Progenitor cell of endocrine pancreas (in vitro differentiated cells): ENCODE data around the gene CRLF2. TPM values are rescaled to one million over a fixed set of nuclear protein-coding genes. Genes with fewer than 3 reads are reported as not detected.
"Not testable (repeated sequence)": the region's sequence is repeated elsewhere in the genome, so short reads cannot be mapped to it uniquely, and the experiment has no call there.

Experiments
- DNase-seq: peaks from one replicate; pipeline ENCODE4 v3.0.0; 2021; ENCODE audit warnings: low spot score; ENCODE audit not compliant: unreplicated experiment
- H3K27ac Mint-ChIP-seq: 2 replicates; pipeline ENCODE4 v1.8.0; 2021; ENCODE audit warnings: mild to moderate bottlenecking, moderate library complexity, mixed read lengths
- H3K27me3 Mint-ChIP-seq: 2 replicates; pipeline ENCODE4 v1.8.0; 2021; ENCODE audit warnings: mixed read lengths
- H3K36me3 Mint-ChIP-seq: 2 replicates; pipeline ENCODE4 v1.8.0; 2022; ENCODE audit warnings: mixed read lengths; ENCODE audit not compliant: insufficient read depth
- H3K4me1 Mint-ChIP-seq: 2 replicates; pipeline ENCODE4 v1.8.0; 2021; ENCODE audit warnings: low read depth, mixed read lengths
- H3K4me3 Mint-ChIP-seq: 2 replicates; pipeline ENCODE4 v1.8.0; 2021; ENCODE audit warnings: low read depth, mild to moderate bottlenecking, moderate library complexity, mixed read lengths
- H3K9me3 Mint-ChIP-seq: 2 replicates; pipeline ENCODE4 v1.8.0; 2021; ENCODE audit warnings: low read depth, mixed read lengths
- total RNA-seq: library from RNA; stranded (reverse); gene quantifications from 2 replicates; pipeline ENCODE4 v1.2.1, GENCODE V29; 2021
- TF ChIP-seq, protein P1 (sequence below): fragments of 200-600 bp; sonication (generic); IDR thresholded peaks from one replicate; pipeline ENCODE4 v1.5.0; 2021; ENCODE audit warnings: antibody characterized with exemption, mild to moderate bottlenecking; ENCODE audit not compliant: unreplicated experiment

Gene CRLF2
- total RNA-seq, 1 donor from 2014 or later, result not detected

DNA sequence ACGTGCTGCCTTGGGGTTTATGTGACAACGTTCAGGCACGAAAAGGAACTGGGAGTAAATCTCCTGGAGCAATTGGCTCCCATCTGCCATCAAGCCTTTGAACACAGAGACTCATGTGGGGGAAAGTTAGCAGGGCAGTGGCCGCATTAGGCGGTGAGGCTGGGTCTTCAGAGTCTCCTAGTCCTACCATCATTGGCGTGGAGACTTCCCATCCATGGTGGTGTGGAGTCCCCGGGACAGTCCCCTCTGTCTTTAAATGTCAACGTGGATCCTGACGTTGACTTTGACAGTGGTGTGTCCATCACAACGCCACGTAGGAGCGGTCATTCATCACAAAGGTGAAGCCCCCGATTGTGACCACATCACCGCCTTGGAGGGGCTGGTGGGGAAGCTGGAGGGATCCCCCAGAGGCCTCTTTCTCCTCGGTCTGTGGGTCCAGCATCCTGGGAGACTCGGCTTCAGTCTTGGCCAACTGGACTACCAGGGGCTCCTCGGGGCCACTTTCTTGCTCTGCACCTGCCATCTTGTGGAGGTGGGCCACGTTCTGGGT lies 21.8 kb downstream of the CRLF2 start:
- Mint-ChIP-seq H3K27ac (no peak overlapping the region), H3K27me3 (no peaks in the 10 kb centered on the region), H3K4me1 (peaks cover 3% of the 10 kb centered on the region), H3K36me3 (no peaks in the 10 kb centered on the region), H3K4me3 (no peak overlapping the region), H3K9me3 (peaks cover 5% of the 10 kb centered on the region)
- TF ChIP-seq, protein P1, sequence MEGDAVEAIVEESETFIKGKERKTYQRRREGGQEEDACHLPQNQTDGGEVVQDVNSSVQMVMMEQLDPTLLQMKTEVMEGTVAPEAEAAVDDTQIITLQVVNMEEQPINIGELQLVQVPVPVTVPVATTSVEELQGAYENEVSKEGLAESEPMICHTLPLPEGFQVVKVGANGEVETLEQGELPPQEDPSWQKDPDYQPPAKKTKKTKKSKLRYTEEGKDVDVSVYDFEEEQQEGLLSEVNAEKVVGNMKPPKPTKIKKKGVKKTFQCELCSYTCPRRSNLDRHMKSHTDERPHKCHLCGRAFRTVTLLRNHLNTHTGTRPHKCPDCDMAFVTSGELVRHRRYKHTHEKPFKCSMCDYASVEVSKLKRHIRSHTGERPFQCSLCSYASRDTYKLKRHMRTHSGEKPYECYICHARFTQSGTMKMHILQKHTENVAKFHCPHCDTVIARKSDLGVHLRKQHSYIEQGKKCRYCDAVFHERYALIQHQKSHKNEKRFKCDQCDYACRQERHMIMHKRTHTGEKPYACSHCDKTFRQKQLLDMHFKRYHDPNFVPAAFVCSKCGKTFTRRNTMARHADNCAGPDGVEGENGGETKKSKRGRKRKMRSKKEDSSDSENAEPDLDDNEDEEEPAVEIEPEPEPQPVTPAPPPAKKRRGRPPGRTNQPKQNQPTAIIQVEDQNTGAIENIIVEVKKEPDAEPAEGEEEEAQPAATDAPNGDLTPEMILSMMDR, result no peak
- DNase-seq, result no peak

DNA sequence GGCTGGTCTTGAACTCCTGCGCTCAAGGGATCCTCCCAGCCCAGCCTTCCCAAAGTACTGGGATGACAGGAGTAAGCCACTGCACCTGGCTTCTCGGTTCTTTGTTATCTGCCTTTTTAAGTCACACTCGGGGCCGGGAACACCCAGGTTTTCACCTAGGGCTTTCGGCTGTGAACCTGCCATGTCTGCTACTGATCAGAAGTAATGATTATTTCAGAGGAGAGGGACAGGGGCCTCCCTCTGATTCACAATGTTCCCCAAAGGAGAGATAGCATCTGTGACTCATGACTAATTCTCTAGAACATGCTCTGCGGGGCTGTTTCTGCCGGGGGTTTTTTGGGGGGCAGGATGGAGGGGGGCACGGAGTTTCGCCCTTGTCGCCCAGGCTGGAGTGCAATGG lies 26.9 kb downstream of the CRLF2 start:
- no peaks in the 10 kb centered on the region for H3K27me3 Mint-ChIP-seq
- peaks cover 2% of the 10 kb centered on the region for H3K9me3 Mint-ChIP-seq
- peaks cover 5% of the 10 kb centered on the region for H3K4me1 Mint-ChIP-seq
- no peak for DNase-seq
- H3K4me3 Mint-ChIP-seq, result no peak overlapping the region
- TF ChIP-seq, protein P1, result no peak
- no peak overlapping the region for H3K27ac Mint-ChIP-seq
- H3K36me3 Mint-ChIP-seq, result no peaks in the 10 kb centered on the region

- Mint-ChIP-seq H3K4me1 (peaks cover 2% of the 10 kb centered on the region), H3K9me3 (no peaks in the 10 kb centered on the region), H3K36me3 (no peaks in the 10 kb centered on the region), H3K27me3 (no peaks in the 10 kb centered on the region), H3K4me3 (no peak overlapping the region), H3K27ac (no peak overlapping the region)
- no peak for DNase-seq
- TF ChIP-seq, protein P1, result no peak
Measured at GRCh38 chrX:1182211-1182610, 30.2 kb downstream of the CRLF2 start.

DNA sequence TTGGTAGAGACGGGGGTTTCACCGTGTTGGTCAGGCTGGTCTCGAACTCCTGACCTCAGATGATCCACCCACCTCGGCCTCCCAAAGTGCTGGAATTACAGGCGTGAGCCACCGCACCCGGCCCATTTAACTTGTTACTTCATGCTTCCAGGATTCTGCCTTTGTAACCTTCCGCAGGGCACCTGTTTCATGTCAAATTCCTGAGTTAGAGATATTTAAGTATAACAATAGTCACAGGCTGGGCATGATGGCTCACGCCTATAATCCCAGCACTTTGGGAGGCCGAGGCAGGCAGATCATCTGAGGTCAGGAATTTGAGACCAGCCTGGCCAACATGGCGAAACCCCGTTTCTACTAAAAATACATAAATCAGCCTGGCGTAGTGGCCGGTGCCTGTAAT lies 30.8 kb downstream of the CRLF2 start:
- H3K4me1 Mint-ChIP-seq, H3K9me3 Mint-ChIP-seq, H3K27me3 Mint-ChIP-seq, H3K36me3 Mint-ChIP-seq, H3K4me3 Mint-ChIP-seq, H3K27ac Mint-ChIP-seq, DNase-seq: not testable (repeated sequence)

DNA sequence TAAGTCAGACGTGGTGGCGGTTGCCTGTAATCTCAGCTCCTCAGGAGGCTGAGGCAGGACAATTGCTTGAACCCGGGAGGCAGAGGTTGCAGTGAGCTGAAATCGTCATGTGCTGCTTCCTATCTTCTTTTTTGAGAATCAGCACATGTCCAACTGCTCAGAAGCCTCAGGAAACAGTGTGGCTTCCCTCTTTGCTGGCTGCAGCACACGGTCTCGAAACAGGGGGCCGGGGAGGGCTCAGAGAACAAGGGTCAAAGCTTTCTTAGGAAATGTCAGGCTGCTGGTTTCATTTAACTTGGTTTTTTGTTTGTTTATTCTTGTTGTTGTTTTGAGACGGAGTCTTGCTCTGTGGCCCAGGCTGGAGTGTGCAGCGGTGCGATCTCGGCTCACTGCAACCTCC lies 31.3 kb downstream of the CRLF2 start:
- Mint-ChIP-seq H3K36me3 (no peaks in the 10 kb centered on the region), H3K9me3 (no peaks in the 10 kb centered on the region), H3K4me1 (peaks cover 2% of the 10 kb centered on the region), H3K27me3 (no peaks in the 10 kb centered on the region), H3K27ac (no peak overlapping the region), H3K4me3 (no peak overlapping the region)
- TF ChIP-seq, protein P1, result no peak
- no peak for DNase-seq

DNA sequence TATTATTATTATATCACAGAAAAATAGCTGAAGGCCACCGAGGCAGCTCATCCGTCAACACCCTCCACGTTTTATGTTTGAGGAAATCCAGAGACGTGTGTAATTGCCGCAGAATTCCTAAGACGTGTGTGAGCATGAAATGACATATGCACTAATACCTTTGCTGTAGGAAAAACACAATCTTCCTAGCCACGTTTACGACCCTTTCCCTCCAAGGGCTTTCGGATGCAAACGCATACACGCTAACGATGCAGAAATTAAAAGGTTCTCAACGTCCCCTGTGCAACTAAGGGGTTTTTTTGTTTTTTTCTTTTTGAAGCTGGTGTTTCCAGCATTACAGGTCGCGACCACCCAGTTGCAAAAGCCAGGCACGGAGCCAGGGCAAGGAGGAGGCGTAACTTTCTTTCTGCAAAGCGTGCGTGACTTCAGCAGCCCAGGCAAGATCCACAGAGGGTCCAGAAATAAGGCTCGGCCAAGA lies 33.8 kb downstream of the CRLF2 start:
- DNase-seq, result no peak
- Mint-ChIP-seq H3K4me3 (no peak overlapping the region), H3K36me3 (no peaks in the 10 kb centered on the region), H3K9me3 (no peaks in the 10 kb centered on the region), H3K27me3 (peaks cover under 1% of the 10 kb centered on the region), H3K4me1 (peaks cover 2% of the 10 kb centered on the region), H3K27ac (no peak overlapping the region)
- TF ChIP-seq, protein P1, result no peak

DNA sequence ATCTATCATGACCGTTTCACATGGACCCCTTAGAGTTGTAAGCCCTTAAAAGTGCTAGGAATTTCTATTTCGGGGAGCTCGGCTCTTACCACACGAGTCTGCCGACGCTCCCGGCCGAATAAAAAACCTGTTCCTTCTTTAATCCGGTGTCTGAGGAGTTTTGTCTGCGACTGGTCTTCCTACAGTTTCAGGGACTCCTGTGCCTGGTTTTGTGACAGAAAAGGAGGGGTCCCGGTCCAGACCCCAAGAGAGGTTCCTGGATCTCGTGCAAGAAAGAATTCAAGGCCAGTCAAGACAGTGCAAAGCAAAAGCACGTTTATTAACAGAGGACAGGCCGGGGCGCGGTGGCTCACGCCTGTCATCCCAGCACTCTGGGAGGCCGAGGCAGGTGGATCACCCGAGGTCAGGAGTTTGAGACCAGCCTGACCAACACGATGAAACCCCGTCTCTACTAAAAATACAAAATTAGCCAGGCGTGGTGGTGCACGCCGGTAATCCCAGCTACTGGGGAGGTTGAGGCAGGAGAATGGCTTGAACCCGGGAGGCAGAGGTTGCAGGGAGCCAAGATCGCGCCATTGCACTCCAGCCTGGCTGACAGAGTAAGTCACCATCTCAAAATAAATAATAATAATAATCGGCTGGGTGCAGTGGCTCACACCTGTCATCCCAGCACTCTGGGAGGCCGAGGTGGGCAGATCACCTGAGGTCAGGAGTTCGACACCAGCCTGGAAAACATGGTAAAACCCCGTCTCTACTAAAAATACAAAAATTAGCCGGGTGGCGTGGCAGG lies 35.7 kb downstream of the CRLF2 start:
- H3K36me3 Mint-ChIP-seq, H3K4me3 Mint-ChIP-seq, DNase-seq, H3K9me3 Mint-ChIP-seq, H3K4me1 Mint-ChIP-seq, H3K27ac Mint-ChIP-seq: not testable (repeated sequence)
- H3K27me3 Mint-ChIP-seq, result peaks cover 18% of the 10 kb centered on the region
